OCI-LY3 (cell line): Measurements from ENCODE around the gene NUP210.

ENCODE experiments used
- EZH2phosphoT487 ChIP-seq: fragments of 200-600 bp; shearing (Covaris generic); IDR thresholded peaks from 2 replicates; pipeline ENCODE4 v1.6.1; 2018; ENCODE audit warnings: antibody characterized with exemption, mixed run types, low read depth
- TF ChIP-seq, protein P1 (sequence below): fragments of 200-600, 300-600 bp; sonication (generic); IDR thresholded peaks from 2 replicates; pipeline ENCODE4 v1.5.1; 2014; ENCODE audit warnings: antibody characterized with exemption, low read length, low read depth

DNA sequence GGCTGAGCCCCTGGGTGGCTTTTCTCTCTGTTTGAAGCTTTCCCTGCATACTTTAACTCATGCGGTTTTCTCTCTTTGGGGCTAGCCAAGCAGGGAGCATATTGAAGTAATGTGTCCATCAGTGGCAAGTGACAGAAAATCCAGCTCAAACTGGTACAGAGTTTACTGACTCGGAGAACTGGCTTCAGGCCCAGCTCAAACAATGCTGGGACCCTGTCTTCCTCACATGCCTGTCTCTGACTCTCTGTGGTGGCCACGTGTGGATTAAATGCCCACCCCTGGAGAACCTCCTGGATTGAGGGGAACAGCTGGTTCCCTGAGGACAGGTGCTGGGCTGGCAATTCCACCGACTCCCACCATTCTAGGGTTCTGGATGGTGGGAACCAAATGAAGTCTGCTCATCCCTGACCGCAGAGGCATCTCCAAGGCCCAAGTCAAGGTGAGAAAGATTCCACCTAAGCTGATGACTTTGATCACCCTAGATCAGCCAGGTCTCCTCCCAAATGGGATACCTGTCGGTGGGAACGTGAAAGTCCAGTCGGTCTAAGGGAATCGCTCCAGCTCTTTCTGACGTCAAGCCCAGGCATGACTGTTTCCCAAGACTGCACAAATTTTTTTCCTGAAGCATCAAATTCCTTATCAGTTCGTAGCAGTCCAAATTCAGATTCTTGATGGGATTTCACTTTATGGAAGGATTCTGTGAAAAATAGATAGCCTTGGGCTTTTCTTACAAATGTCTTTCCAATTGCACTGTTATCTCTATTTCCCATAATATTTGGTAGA, 43.7 kb upstream of the NUP210 start:
- TF ChIP-seq, protein P1, sequence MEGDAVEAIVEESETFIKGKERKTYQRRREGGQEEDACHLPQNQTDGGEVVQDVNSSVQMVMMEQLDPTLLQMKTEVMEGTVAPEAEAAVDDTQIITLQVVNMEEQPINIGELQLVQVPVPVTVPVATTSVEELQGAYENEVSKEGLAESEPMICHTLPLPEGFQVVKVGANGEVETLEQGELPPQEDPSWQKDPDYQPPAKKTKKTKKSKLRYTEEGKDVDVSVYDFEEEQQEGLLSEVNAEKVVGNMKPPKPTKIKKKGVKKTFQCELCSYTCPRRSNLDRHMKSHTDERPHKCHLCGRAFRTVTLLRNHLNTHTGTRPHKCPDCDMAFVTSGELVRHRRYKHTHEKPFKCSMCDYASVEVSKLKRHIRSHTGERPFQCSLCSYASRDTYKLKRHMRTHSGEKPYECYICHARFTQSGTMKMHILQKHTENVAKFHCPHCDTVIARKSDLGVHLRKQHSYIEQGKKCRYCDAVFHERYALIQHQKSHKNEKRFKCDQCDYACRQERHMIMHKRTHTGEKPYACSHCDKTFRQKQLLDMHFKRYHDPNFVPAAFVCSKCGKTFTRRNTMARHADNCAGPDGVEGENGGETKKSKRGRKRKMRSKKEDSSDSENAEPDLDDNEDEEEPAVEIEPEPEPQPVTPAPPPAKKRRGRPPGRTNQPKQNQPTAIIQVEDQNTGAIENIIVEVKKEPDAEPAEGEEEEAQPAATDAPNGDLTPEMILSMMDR: no peak
- no peak for TF ChIP-seq EZH2phosphoT487
